Measurements from ENCODE around the gene PPFIBP2.

DNA sequence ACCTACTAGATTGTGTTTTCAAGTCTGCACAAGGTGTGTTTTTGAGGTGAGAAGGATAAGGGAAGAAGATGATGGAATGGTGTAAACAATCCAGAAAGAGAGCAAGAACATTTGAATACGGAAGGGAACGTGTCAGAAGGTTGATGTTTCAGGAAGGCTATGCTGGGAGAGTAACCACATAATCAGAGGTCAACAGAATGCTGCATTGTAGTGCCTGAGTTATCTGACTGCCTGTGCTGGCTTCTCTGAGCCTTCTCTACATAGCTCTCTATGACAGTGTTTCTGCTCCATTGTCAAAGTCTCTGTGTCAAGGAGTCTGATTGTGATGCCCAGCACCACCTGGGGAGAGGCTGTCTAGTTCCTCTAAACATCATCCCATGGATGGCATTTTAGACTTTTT, 85.4 kb downstream of the PPFIBP2 start:
- no peak for TF ChIP-seq POLR2A (IDR thresholded peaks at IDR 0.05)
- TF ChIP-seq POLR2AphosphoS5 (IDR thresholded peaks at IDR 0.05), result no peak

Data from stomach (tissue), 4 donors.